Astrocyte of the spinal cord (primary cell): ENCODE data around the gene TUBGCP5.

Experiments used
- DNase-seq: peaks from one replicate; pipeline ENCODE4 v3.0.0; 2011; ENCODE audit warnings: low read depth, low spot score
- H3K4me3 ChIP-seq: 2 replicates; pipeline ENCODE4 v1.5.1; 2011; ENCODE audit warnings: low read depth, mild to moderate bottlenecking, low read length, moderate library complexity
- CTCF ChIP-seq: IDR thresholded peaks from 2 replicates; pipeline ENCODE4 v1.5.1; 2012; ENCODE audit warnings: low read depth, mild to moderate bottlenecking, low read length, inconsistent platforms
- in situ Hi-C: cut with HindIII; loops from 2 replicates; pipeline ENCODE4 v1.10.0; 2017; ENCODE audit warnings: low sequenced_read_pairs

Gene TUBGCP5

GRCh38 chr15:23039917-23040281, 530 bp upstream of the TUBGCP5 start:
- peak overlapping the region; percentile 70 for H3K4me3 ChIP-seq
- TF ChIP-seq CTCF = no peak
- DNase-seq = no peak
- in situ Hi-C loops = no loop called here

GRCh38 chr15:23038726-23039142, 635 bp downstream of the TUBGCP5 start:
- in situ Hi-C loops = no loop called here
- H3K4me3 ChIP-seq = peak overlapping the region; percentile 70
- peak; percentile 63 for DNase-seq
- no peak for TF ChIP-seq CTCF

- peak; percentile 43 for DNase-seq
- no peak overlapping the region for H3K4me3 ChIP-seq
- peak; percentile 87 for TF ChIP-seq CTCF
- in situ Hi-C loops = no loop called here
Measured at GRCh38 chr15:23035964-23036566, 3.3 kb downstream of the TUBGCP5 start.

- in situ Hi-C loops = no loop called here
- H3K4me3 ChIP-seq = no peak overlapping the region
- TF ChIP-seq CTCF = no peak
- no peak for DNase-seq
Measured at GRCh38 chr15:23033979-23034378, 5.4 kb downstream of the TUBGCP5 start.

- TF ChIP-seq CTCF = no peak
Measured at GRCh38 chr15:23026218-23026617, 13.2 kb downstream of the TUBGCP5 start.

GRCh38 chr15:23022156-23022555, 17.2 kb downstream of the TUBGCP5 start:
- TF ChIP-seq CTCF = no peak
- H3K4me3 ChIP-seq = no peak overlapping the region
- no peak for DNase-seq
- in situ Hi-C loops = no loop called here

More at GRCh38 chr15:23026218-23026617, 13.2 kb downstream of the TUBGCP5 start:
- in situ Hi-C loops = no loop called here
- no peak overlapping the region for H3K4me3 ChIP-seq
- DNase-seq = no peak
